ENCODE results near the gene TMEM88.

DNA sequence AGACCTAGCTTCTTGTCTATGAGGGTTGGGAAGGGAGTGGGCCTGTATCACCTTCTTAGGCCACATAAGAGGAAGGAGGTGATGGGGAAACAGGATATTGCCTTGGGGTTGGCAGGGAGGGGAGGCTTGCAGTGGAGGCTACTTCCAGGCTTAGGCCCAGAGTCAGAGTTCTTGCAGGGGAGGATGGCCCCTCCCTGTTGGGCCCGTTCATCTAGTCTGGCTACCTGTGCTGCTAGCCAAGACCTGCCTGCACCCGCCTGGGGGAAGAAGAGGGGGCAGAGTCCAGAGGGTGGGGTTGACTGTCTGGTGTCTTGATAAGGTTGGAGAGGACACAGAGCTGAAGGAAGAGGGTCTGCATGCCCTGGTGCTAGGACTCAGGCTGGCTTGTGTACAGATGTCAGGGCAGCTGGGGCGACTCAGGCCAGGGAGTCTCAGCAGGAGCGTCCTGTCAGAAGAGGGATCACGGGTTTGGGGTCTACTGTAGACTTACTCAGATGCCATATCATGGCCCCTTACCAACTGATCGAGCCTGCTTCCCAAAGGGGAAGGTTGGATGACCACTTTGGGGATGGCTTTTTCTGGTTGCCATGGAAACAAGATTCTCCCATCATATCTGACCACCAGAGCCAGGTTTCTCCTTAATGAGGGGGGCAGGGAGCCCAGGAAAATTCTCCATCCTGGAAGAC lies 15.5 kb upstream of the TMEM88 start:
- TF ChIP-seq CTCF (IDR thresholded peaks at IDR 0.05) (no peak), POLR2A (IDR thresholded peaks at IDR 0.05) (no peak)

Data from testis (tissue), 2 donors.